Measurements from ENCODE around the gene SH3BP5.

- TF ChIP-seq, protein P1, sequence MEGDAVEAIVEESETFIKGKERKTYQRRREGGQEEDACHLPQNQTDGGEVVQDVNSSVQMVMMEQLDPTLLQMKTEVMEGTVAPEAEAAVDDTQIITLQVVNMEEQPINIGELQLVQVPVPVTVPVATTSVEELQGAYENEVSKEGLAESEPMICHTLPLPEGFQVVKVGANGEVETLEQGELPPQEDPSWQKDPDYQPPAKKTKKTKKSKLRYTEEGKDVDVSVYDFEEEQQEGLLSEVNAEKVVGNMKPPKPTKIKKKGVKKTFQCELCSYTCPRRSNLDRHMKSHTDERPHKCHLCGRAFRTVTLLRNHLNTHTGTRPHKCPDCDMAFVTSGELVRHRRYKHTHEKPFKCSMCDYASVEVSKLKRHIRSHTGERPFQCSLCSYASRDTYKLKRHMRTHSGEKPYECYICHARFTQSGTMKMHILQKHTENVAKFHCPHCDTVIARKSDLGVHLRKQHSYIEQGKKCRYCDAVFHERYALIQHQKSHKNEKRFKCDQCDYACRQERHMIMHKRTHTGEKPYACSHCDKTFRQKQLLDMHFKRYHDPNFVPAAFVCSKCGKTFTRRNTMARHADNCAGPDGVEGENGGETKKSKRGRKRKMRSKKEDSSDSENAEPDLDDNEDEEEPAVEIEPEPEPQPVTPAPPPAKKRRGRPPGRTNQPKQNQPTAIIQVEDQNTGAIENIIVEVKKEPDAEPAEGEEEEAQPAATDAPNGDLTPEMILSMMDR (IDR thresholded peaks at IDR 0.05; ENCODE audit: poor library complexity) = no peak
- no peak for TF ChIP-seq EZH2 (IDR thresholded peaks at IDR 0.05; ENCODE audit: borderline replicate concordance)
Observed at GRCh38 chr3:15216501-15216900, 115.9 kb downstream of the SH3BP5 start.

All from hepatocyte (in vitro differentiated cells).